Lower leg skin (tissue), 3 donors: Measurements from ENCODE around the gene TNNT1.

Source experiments
- POLR2A ChIP-seq, 2 donors: fragments of 450-650 bp; IDR thresholded peaks; one replicate each; pipeline ENCODE4 v1.6.1; 2016 to 2017; ENCODE audit warnings: antibody characterized with exemption in 2 of 2, mild to moderate bottlenecking in 1 of 2, moderate library complexity in 1 of 2
- TF ChIP-seq, protein P1 (sequence below), 3 donors: fragments of 450-650 bp; IDR thresholded peaks; one replicate each; pipeline ENCODE4 v1.5.1; 2016; ENCODE audit warnings: antibody characterized with exemption in 3 of 3, mild to moderate bottlenecking in 3 of 3, moderate library complexity in 2 of 3

DNA sequence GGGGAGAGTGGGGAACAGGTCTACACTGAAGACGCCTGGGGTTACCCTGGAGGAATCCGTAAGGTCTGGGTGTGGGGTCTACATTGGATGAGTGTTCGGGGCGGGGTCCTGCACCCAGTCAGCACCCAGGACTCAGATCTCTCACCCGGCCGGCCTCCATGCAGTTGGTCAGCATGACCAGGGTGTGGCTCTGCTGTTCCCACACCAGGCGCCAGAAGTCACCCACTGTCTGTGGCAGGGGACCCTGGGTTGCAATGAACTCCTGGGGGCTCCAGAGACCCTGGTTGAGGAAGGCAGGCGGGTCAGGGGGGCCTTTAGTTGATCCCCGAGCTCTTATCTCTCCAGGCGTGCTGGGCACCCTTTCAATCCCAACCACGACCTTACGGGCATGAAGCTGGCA lies 37.1 kb upstream of the TNNT1 start:
- TF ChIP-seq, protein P1, sequence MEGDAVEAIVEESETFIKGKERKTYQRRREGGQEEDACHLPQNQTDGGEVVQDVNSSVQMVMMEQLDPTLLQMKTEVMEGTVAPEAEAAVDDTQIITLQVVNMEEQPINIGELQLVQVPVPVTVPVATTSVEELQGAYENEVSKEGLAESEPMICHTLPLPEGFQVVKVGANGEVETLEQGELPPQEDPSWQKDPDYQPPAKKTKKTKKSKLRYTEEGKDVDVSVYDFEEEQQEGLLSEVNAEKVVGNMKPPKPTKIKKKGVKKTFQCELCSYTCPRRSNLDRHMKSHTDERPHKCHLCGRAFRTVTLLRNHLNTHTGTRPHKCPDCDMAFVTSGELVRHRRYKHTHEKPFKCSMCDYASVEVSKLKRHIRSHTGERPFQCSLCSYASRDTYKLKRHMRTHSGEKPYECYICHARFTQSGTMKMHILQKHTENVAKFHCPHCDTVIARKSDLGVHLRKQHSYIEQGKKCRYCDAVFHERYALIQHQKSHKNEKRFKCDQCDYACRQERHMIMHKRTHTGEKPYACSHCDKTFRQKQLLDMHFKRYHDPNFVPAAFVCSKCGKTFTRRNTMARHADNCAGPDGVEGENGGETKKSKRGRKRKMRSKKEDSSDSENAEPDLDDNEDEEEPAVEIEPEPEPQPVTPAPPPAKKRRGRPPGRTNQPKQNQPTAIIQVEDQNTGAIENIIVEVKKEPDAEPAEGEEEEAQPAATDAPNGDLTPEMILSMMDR (IDR thresholded peaks at IDR 0.05), result no peak
- TF ChIP-seq POLR2A (IDR thresholded peaks at IDR 0.05), result no peak
